K562 (cell line): ENCODE data around the gene RIPPLY3. TPM values are rescaled to one million over a fixed set of nuclear protein-coding genes. Genes with fewer than 3 reads are reported as not detected.

Experiments used
- ATF7 ChIP-seq: fragments of 450-650 bp; IDR thresholded peaks from 2 replicates; pipeline ENCODE4 v1.7.1; 2014; ENCODE audit warnings: mild to moderate bottlenecking, moderate library complexity
- CBFA2T2 ChIP-seq: fragments of 450-650 bp; conservative IDR thresholded peaks from 2 replicates; pipeline ENCODE4 v1.6.1; 2017; ENCODE audit warnings: mild to moderate bottlenecking
- DACH1 ChIP-seq: fragments of 450-650 bp; IDR thresholded peaks from 2 replicates; pipeline ENCODE4 v1.6.1; 2018; ENCODE audit not compliant: partially characterized antibody
- ETV6 ChIP-seq, 3 experiments: fragments of 150-350 bp in 1 of 3; sonication (generic) in 1 of 3; formaldehyde crosslinking in 1 of 3; IDR thresholded peaks; 2 replicates each; pipeline versions ENCODE4 v1.6.1 to v1.8.0; 2014 to 2022; ENCODE audit warnings: borderline replicate concordance in 2 of 3, low read depth in 2 of 3, antibody characterized with exemption in 1 of 3, low read length in 1 of 3, mild to moderate bottlenecking in 1 of 3, missing genetic modification reagents in 1 of 3
- EZH2 ChIP-seq: IDR thresholded peaks from 2 replicates; pipeline ENCODE4 v1.6.1; 2012; ENCODE audit warnings: low read depth, mild to moderate bottlenecking, inconsistent platforms, low read length, borderline replicate concordance
- HNRNPUL1 ChIP-seq: fragments of 200-400 bp; formaldehyde crosslinking; IDR thresholded peaks from 2 replicates; pipeline ENCODE4 v1.6.1; 2017; ENCODE audit warnings: low read length
- MED1 ChIP-seq: sonication (generic); formaldehyde crosslinking; IDR thresholded peaks from 2 replicates; pipeline ENCODE4 v1.8.1; 2023; ENCODE audit warnings: missing genetic modification reagents, borderline replicate concordance
- POLR3G ChIP-seq: IDR thresholded peaks from 2 replicates; pipeline ENCODE4 v1.6.1; 2011; ENCODE audit not compliant: insufficient read length, insufficient replicate concordance; ENCODE audit errors: extremely low read depth
- PYGO2 ChIP-seq: fragments of 450-650 bp; IDR thresholded peaks from 2 replicates; pipeline ENCODE4 v1.6.1; 2016; ENCODE audit warnings: mild to moderate bottlenecking, missing genetic modification characterization, moderate library complexity, missing compliant biosample characterization
- RAD21 ChIP-seq, 2 experiments: fragments of 250-450 bp in 1 of 2; fragments of 450-650 bp in 1 of 2; sonication (Bioruptor Pico) in 1 of 2; formaldehyde crosslinking in 1 of 2; IDR thresholded peaks in 1 of 2; conservative IDR thresholded peaks in 1 of 2; 2 replicates each; pipeline versions ENCODE4 v1.4.0 to v1.8.0; 2020 to 2022; ENCODE audit warnings: mild to moderate bottlenecking in 2 of 2, moderate library complexity in 1 of 2
- RERE ChIP-seq: sonication (generic); formaldehyde crosslinking; IDR thresholded peaks from 2 replicates; pipeline ENCODE4 v1.8.0; 2023; ENCODE audit warnings: missing genetic modification reagents, mild to moderate bottlenecking, borderline replicate concordance
- RFX1 ChIP-seq: fragments of 450-650 bp; IDR thresholded peaks from 2 replicates; pipeline ENCODE4 v1.6.1; 2016; ENCODE audit warnings: mild to moderate bottlenecking, moderate library complexity
- ZBTB1 ChIP-seq: sonication (generic); formaldehyde crosslinking; IDR thresholded peaks from 2 replicates; pipeline ENCODE4 v1.8.1; 2023; ENCODE audit warnings: missing genetic modification reagents, low read depth, mild to moderate bottlenecking, borderline replicate concordance
- ZFPM2 ChIP-seq: fragments of 250-450 bp; sonication (Bioruptor Pico); IDR thresholded peaks from 2 replicates; pipeline ENCODE4 v1.5.1; 2022; ENCODE audit warnings: mild to moderate bottlenecking
- polyA plus RNA-seq, 8 experiments: library from polyadenylated mRNA; depleted of rRNA in 4 of 8; stranded (reverse) in 5 of 8; unstranded in 3 of 8; fragments of >200 nt; fragmentation: Nextera tagmentation in 2 of 8; fragmentation: Illumina TruSeq in 1 of 8; extraction: Ambion mirVana in 2 of 8; extraction: Trizol in 1 of 8; gene quantifications; 2 replicates each; pipeline versions ENCODE4 v1.2.1 to v1.2.3, GENCODE V29; 2011 to 2014; ENCODE audit warnings: inconsistent platforms in 1 of 8, missing spikeins in 1 of 8
- total RNA-seq, 7 experiments: library from RNA; depleted of rRNA in 6 of 7; stranded (reverse); fragments of >200 nt in 6 of 7; fragmentation: Illumina TruSeq in 2 of 7; extraction: Trizol in 2 of 7; gene quantifications; 2 replicates each; pipeline versions ENCODE4 v1.2.1 to v1.2.3, GENCODE V29; 2011 to 2021; ENCODE audit warnings: low replicate concordance in 1 of 7
- TF ChIP-seq, protein P1 (sequence below): sonication (generic); formaldehyde crosslinking; IDR thresholded peaks from 2 replicates; pipeline ENCODE4 v1.8.0; 2022; ENCODE audit warnings: mild to moderate bottlenecking, missing genetic modification reagents, borderline replicate concordance

RIPPLY3 gene
- total and polyA plus RNA-seq, 9 of the 15 experiments (the other 6 are each of a cell fraction or from before 2014, with no cell fraction given), result not detected

DNA sequence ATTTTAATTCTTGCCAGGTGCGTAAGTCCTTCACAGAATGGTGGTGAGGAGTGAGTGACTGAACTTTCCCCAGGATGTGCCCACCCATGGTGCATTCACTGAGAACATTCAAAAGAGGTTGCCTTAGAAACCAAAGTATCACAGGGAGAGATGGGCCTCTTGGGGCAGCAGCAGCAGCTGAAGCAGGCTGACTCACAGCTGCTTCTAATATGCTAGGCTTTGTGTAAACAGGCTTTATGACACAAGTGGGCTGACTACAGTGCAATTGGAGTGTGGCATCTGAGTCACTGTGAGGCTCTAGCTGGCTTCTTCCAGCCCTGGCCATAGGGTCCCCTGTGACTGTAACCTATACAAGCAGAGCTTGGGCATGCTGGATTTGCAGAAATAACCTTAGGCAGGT is 53.8 kb downstream of the RIPPLY3 start (continued):
- TF ChIP-seq EZH2 (no peak), DACH1 (no peak), ZFPM2 (CRISPR knock-in tag) (no peak), ZBTB1 (no peak), MED1 (CRISPR knock-in tag) (no peak), ETV6 (IDR thresholded peaks at IDR 0.05; ENCODE audit: borderline replicate concordance in 1 of 2, low read depth in 2 of 2, low read length in 1 of 2) (no peak), ETV6 (CRISPR knock-in tag; IDR thresholded peaks at IDR 0.05; ENCODE audit: borderline replicate concordance) (no peak), RAD21 (CRISPR knock-in tag; conservative IDR thresholded peaks at IDR 0.05 in 1 of 2, IDR thresholded peaks at IDR 0.05 in 1 of 2) (no peak), PYGO2 (tag) (no peak), CBFA2T2 (no peak), ATF7 (0 out of 2 replicates have a peak, but pooled peaks have one; percentile 23), RERE (CRISPR knock-in tag) (no peak), POLR3G (no peak), RFX1 (peak; percentile 66), HNRNPUL1 (no peak)
- TF ChIP-seq, protein P1, sequence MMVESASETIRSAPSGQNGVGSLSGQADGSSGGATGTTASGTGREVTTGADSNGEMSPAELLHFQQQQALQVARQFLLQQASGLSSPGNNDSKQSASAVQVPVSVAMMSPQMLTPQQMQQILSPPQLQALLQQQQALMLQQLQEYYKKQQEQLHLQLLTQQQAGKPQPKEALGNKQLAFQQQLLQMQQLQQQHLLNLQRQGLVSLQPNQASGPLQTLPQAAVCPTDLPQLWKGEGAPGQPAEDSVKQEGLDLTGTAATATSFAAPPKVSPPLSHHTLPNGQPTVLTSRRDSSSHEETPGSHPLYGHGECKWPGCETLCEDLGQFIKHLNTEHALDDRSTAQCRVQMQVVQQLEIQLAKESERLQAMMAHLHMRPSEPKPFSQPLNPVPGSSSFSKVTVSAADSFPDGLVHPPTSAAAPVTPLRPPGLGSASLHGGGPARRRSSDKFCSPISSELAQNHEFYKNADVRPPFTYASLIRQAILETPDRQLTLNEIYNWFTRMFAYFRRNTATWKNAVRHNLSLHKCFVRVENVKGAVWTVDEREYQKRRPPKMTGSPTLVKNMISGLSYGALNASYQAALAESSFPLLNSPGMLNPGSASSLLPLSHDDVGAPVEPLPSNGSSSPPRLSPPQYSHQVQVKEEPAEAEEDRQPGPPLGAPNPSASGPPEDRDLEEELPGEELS (CRISPR knock-in tag), result no peak
